ENCODE results near the gene SCN1A. TPM values are rescaled to one million over a fixed set of nuclear protein-coding genes. Genes with fewer than 3 reads are reported as not detected.

Gene SCN1A
- total and polyA plus RNA-seq, 2 experiments from 2014 or later: 1.2 to 1.3 TPM

DNA sequence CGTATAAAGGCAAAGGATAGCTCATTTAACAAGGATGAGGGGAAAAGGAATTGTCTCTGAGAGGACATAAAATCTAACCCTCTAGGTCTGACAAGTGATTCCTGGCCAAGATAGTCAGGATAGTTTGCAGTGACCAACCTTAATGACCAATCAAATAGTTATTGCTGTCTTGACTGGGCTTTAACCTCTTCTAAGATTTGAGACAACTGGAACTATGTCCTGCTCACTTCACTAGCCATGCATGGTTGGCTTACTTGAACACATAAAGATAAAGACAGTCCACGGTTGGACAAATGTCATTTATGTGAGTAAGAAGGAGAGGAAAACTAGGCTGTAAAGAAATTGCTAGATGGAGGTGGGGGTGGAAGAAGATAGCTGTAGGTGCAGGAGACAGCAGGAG, 53.8 kb downstream of the SCN1A start:
- no peak overlapping the region for H3K27ac ChIP-seq (ENCODE audit: low read depth)
- Mint-ChIP-seq H3K4me1 (no peaks in the 10 kb centered on the region), H3K4me3 (no peak overlapping the region), H3K27ac (no peak overlapping the region), H3K36me3 (ENCODE audit: low read depth) (no peaks in the 10 kb centered on the region), H3K27me3 (ENCODE audit: insufficient read depth, low read depth, poor library complexity) (no peaks in the 10 kb centered on the region), H3K9me3 (no peaks in the 10 kb centered on the region)
- H3K4me2 ChIP-seq: no peak overlapping the region
- DNase-seq (ENCODE audit: low spot score) (no peak), ATAC-seq (no peak)
- no peaks in the 10 kb centered on the region for H4K20me1 ChIP-seq (replicated peaks; ENCODE audit: insufficient read depth)
- no peaks in the 10 kb centered on the region for H3K27me3 ChIP-seq (ENCODE audit: insufficient read depth)
- no peaks in the 10 kb centered on the region for H3K9me2 ChIP-seq (ENCODE audit: insufficient read depth)
- no peak for TF ChIP-seq EZH2 (IDR thresholded peaks at IDR 0.05; ENCODE audit: low read depth, unreplicated experiment)
- TF ChIP-seq POLR2AphosphoS5 (IDR thresholded peaks at IDR 0.05; ENCODE audit: low read depth): no peak
- TF ChIP-seq ZNF114 (CRISPR knock-in tag; IDR thresholded peaks at IDR 0.05): no peak
- TF ChIP-seq STAT1 (IDR thresholded peaks at IDR 0.05; ENCODE audit: unreplicated experiment): no peak
- TF ChIP-seq CREB1 (CRISPR knock-in tag; IDR thresholded peaks at IDR 0.05; ENCODE audit: low read depth): no peak
- TF ChIP-seq, protein P1, sequence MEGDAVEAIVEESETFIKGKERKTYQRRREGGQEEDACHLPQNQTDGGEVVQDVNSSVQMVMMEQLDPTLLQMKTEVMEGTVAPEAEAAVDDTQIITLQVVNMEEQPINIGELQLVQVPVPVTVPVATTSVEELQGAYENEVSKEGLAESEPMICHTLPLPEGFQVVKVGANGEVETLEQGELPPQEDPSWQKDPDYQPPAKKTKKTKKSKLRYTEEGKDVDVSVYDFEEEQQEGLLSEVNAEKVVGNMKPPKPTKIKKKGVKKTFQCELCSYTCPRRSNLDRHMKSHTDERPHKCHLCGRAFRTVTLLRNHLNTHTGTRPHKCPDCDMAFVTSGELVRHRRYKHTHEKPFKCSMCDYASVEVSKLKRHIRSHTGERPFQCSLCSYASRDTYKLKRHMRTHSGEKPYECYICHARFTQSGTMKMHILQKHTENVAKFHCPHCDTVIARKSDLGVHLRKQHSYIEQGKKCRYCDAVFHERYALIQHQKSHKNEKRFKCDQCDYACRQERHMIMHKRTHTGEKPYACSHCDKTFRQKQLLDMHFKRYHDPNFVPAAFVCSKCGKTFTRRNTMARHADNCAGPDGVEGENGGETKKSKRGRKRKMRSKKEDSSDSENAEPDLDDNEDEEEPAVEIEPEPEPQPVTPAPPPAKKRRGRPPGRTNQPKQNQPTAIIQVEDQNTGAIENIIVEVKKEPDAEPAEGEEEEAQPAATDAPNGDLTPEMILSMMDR (conservative IDR thresholded peaks at IDR 0.05; ENCODE audit: low read depth in 2 of 2): no peak
- TF ChIP-seq, protein P2, sequence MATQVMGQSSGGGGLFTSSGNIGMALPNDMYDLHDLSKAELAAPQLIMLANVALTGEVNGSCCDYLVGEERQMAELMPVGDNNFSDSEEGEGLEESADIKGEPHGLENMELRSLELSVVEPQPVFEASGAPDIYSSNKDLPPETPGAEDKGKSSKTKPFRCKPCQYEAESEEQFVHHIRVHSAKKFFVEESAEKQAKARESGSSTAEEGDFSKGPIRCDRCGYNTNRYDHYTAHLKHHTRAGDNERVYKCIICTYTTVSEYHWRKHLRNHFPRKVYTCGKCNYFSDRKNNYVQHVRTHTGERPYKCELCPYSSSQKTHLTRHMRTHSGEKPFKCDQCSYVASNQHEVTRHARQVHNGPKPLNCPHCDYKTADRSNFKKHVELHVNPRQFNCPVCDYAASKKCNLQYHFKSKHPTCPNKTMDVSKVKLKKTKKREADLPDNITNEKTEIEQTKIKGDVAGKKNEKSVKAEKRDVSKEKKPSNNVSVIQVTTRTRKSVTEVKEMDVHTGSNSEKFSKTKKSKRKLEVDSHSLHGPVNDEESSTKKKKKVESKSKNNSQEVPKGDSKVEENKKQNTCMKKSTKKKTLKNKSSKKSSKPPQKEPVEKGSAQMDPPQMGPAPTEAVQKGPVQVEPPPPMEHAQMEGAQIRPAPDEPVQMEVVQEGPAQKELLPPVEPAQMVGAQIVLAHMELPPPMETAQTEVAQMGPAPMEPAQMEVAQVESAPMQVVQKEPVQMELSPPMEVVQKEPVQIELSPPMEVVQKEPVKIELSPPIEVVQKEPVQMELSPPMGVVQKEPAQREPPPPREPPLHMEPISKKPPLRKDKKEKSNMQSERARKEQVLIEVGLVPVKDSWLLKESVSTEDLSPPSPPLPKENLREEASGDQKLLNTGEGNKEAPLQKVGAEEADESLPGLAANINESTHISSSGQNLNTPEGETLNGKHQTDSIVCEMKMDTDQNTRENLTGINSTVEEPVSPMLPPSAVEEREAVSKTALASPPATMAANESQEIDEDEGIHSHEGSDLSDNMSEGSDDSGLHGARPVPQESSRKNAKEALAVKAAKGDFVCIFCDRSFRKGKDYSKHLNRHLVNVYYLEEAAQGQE (IDR thresholded peaks at IDR 0.05; ENCODE audit: unreplicated experiment): no peak
- TF ChIP-seq NANOG (IDR thresholded peaks at IDR 0.05; ENCODE audit: borderline replicate concordance): no peak
- no peak for TF ChIP-seq ZNF331 (CRISPR knock-in tag; IDR thresholded peaks at IDR 0.05; ENCODE audit: low read depth)
- TF ChIP-seq, protein P3, sequence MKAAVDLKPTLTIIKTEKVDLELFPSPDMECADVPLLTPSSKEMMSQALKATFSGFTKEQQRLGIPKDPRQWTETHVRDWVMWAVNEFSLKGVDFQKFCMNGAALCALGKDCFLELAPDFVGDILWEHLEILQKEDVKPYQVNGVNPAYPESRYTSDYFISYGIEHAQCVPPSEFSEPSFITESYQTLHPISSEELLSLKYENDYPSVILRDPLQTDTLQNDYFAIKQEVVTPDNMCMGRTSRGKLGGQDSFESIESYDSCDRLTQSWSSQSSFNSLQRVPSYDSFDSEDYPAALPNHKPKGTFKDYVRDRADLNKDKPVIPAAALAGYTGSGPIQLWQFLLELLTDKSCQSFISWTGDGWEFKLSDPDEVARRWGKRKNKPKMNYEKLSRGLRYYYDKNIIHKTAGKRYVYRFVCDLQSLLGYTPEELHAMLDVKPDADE (IDR thresholded peaks at IDR 0.05): no peak
- TF ChIP-seq, protein P4, sequence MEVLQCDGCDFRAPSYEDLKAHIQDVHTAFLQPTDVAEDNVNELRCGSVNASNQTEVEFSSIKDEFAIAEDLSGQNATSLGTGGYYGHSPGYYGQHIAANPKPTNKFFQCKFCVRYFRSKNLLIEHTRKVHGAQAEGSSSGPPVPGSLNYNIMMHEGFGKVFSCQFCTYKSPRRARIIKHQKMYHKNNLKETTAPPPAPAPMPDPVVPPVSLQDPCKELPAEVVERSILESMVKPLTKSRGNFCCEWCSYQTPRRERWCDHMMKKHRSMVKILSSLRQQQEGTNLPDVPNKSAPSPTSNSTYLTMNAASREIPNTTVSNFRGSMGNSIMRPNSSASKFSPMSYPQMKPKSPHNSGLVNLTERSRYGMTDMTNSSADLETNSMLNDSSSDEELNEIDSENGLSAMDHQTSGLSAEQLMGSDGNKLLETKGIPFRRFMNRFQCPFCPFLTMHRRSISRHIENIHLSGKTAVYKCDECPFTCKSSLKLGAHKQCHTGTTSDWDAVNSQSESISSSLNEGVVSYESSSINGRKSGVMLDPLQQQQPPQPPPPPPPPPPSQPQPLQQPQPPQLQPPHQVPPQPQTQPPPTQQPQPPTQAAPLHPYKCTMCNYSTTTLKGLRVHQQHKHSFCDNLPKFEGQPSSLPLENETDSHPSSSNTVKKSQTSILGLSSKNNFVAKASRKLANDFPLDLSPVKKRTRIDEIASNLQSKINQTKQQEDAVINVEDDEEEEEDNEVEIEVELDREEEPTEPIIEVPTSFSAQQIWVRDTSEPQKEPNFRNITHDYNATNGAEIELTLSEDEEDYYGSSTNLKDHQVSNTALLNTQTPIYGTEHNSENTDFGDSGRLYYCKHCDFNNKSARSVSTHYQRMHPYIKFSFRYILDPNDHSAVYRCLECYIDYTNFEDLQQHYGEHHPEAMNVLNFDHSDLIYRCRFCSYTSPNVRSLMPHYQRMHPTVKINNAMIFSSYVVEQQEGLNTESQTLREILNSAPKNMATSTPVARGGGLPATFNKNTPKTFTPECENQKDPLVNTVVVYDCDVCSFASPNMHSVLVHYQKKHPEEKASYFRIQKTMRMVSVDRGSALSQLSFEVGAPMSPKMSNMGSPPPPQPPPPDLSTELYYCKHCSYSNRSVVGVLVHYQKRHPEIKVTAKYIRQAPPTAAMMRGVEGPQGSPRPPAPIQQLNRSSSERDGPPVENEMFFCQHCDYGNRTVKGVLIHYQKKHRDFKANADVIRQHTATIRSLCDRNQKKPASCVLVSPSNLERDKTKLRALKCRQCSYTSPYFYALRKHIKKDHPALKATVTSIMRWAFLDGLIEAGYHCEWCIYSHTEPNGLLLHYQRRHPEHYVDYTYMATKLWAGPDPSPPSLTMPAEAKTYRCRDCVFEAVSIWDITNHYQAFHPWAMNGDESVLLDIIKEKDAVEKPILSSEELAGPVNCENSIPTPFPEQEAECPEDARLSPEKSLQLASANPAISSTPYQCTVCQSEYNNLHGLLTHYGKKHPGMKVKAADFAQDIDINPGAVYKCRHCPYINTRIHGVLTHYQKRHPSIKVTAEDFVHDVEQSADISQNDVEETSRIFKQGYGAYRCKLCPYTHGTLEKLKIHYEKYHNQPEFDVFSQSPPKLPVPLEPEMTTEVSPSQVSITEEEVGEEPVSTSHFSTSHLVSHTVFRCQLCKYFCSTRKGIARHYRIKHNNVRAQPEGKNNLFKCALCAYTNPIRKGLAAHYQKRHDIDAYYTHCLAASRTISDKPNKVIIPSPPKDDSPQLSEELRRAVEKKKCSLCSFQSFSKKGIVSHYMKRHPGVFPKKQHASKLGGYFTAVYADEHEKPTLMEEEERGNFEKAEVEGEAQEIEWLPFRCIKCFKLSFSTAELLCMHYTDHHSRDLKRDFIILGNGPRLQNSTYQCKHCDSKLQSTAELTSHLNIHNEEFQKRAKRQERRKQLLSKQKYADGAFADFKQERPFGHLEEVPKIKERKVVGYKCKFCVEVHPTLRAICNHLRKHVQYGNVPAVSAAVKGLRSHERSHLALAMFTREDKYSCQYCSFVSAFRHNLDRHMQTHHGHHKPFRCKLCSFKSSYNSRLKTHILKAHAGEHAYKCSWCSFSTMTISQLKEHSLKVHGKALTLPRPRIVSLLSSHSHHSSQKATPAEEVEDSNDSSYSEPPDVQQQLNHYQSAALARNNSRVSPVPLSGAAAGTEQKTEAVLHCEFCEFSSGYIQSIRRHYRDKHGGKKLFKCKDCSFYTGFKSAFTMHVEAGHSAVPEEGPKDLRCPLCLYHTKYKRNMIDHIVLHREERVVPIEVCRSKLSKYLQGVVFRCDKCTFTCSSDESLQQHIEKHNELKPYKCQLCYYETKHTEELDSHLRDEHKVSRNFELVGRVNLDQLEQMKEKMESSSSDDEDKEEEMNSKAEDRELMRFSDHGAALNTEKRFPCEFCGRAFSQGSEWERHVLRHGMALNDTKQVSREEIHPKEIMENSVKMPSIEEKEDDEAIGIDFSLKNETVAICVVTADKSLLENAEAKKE (CRISPR knock-in tag; IDR thresholded peaks at IDR 0.05): no peak
- TF ChIP-seq JUNB (IDR thresholded peaks at IDR 0.05; ENCODE audit: unreplicated experiment): no peak
- H2AFZ ChIP-seq: no peak overlapping the region
- no peaks in the 10 kb centered on the region for H3F3A ChIP-seq (replicated peaks; ENCODE audit: low read depth)
- no peak overlapping the region for H3K4me3 ChIP-seq
- no peaks in the 10 kb centered on the region for H3K4me1 ChIP-seq (ENCODE audit: insufficient read depth)
- H3K79me2 ChIP-seq (replicated peaks; ENCODE audit: insufficient read depth): no peaks in the 10 kb centered on the region
- no peaks in the 10 kb centered on the region for H3K36me3 ChIP-seq (ENCODE audit: insufficient read depth)

Data from GM23338 (cell line).